Measurements from ENCODE around the gene RNF11.

The RNF11 gene

GRCh38 chr1:51266791-51267190, 30.7 kb downstream of the RNF11 start:
- DNase-seq, result no peak

- no peak for DNase-seq
Measured at GRCh38 chr1:51268634-51269033, 32.6 kb downstream of the RNF11 start.

GRCh38 chr1:51270751-51271150, 34.7 kb downstream of the RNF11 start:
- no peak for DNase-seq

GRCh38 chr1:51272916-51273315, 36.8 kb downstream of the RNF11 start:
- DNase-seq, result no peak

- DNase-seq, result no peak
Measured at GRCh38 chr1:51274676-51275075, 38.6 kb downstream of the RNF11 start.

GRCh38 chr1:51276286-51276685, 40.2 kb downstream of the RNF11 start:
- no peak for DNase-seq

GRCh38 chr1:51280321-51280978, 44.4 kb downstream of the RNF11 start:
- no peak for DNase-seq

GRCh38 chr1:51281807-51282206, 45.7 kb downstream of the RNF11 start:
- DNase-seq, result no peak

- DNase-seq, result no peak
Measured at GRCh38 chr1:51282605-51283004, 46.5 kb downstream of the RNF11 start.

GRCh38 chr1:51283979-51284378, 47.9 kb downstream of the RNF11 start:
- DNase-seq, result no peak

GRCh38 chr1:51284487-51284954, 48.4 kb downstream of the RNF11 start:
- no peak for DNase-seq

GRCh38 chr1:51285055-51285454, 49.0 kb downstream of the RNF11 start:
- DNase-seq, result no peak

- no peak for DNase-seq
Measured at GRCh38 chr1:51287966-51288365, 51.9 kb downstream of the RNF11 start.

- no peak for DNase-seq
Measured at GRCh38 chr1:51288578-51288977, 52.5 kb downstream of the RNF11 start.

- no peak for DNase-seq
Measured at GRCh38 chr1:51289676-51290488, 53.8 kb downstream of the RNF11 start.

- DNase-seq, result no peak
Measured at GRCh38 chr1:51290489-51290847, 54.4 kb downstream of the RNF11 start.

- no peak for DNase-seq
Measured at GRCh38 chr1:51293898-51294515, 57.9 kb downstream of the RNF11 start.

- DNase-seq, result no peak
Measured at GRCh38 chr1:51294566-51295184, 58.6 kb downstream of the RNF11 start.

- DNase-seq, result no peak
Measured at GRCh38 chr1:51295926-51296325, 59.9 kb downstream of the RNF11 start.

GRCh38 chr1:51296383-51297357, 60.6 kb downstream of the RNF11 start:
- peak; percentile 73 for DNase-seq

GRCh38 chr1:51297401-51298321, 61.6 kb downstream of the RNF11 start:
- no peak for DNase-seq
